Measurements from ENCODE around the gene RALGAPB.
A peak's percentile ranks its signal among the peaks of the same experiment; 100 is the strongest.

RALGAPB gene

GRCh38 chr20:38550274-38550673, 77.6 kb downstream of the RALGAPB start:
- TF ChIP-seq CTCF (IDR thresholded peaks at IDR 0.05) = peak; percentile 38
- no peak for TF ChIP-seq ZFX (IDR thresholded peaks at IDR 0.05; ENCODE audit: borderline replicate concordance)
- H3K27ac ChIP-seq = no peak overlapping the region

GRCh38 chr20:38551056-38551626, 78.5 kb downstream of the RALGAPB start:
- H3K27ac ChIP-seq = no peak overlapping the region
- TF ChIP-seq ZFX (IDR thresholded peaks at IDR 0.05; ENCODE audit: borderline replicate concordance) (no peak), CTCF (IDR thresholded peaks at IDR 0.05) (no peak)

GRCh38 chr20:38554986-38555385, 82.3 kb downstream of the RALGAPB start:
- no peak for TF ChIP-seq CTCF (IDR thresholded peaks at IDR 0.05)
- TF ChIP-seq ZFX (IDR thresholded peaks at IDR 0.05; ENCODE audit: borderline replicate concordance) = no peak

GRCh38 chr20:38555395-38555794, 82.8 kb downstream of the RALGAPB start:
- TF ChIP-seq ZFX (IDR thresholded peaks at IDR 0.05; ENCODE audit: borderline replicate concordance) = no peak
- no peak for TF ChIP-seq CTCF (IDR thresholded peaks at IDR 0.05)
- no peak overlapping the region for H3K27ac ChIP-seq

More at GRCh38 chr20:38554986-38555385, 82.3 kb downstream of the RALGAPB start:
- H3K27ac ChIP-seq = no peak overlapping the region

- H3K27ac ChIP-seq = no peak overlapping the region
- no peak for TF ChIP-seq CTCF (IDR thresholded peaks at IDR 0.05)
- no peak for TF ChIP-seq ZFX (IDR thresholded peaks at IDR 0.05; ENCODE audit: borderline replicate concordance)
Measured at GRCh38 chr20:38557174-38557573, 84.5 kb downstream of the RALGAPB start.

- no peak for TF ChIP-seq ZFX (IDR thresholded peaks at IDR 0.05; ENCODE audit: borderline replicate concordance)
- TF ChIP-seq CTCF (IDR thresholded peaks at IDR 0.05) = no peak
- H3K27ac ChIP-seq = no peak overlapping the region
Measured at GRCh38 chr20:38558596-38559360, 86.1 kb downstream of the RALGAPB start.

GRCh38 chr20:38559764-38560163, 87.1 kb downstream of the RALGAPB start:
- no peak for TF ChIP-seq CTCF (IDR thresholded peaks at IDR 0.05)
- no peak for TF ChIP-seq ZFX (IDR thresholded peaks at IDR 0.05; ENCODE audit: borderline replicate concordance)
- no peak overlapping the region for H3K27ac ChIP-seq

Data from 22Rv1 (cell line).